Activated CD4-positive, alpha-beta memory T cell treated with anti-CD3 and anti-CD28 coated beads, Interleukin-2, amount 10 ng/mL, durations not matched to agents 7 days and 5 days (primary cell): ENCODE results near the gene ZBED1. TPM values are rescaled to one million over a fixed set of nuclear protein-coding genes. Genes with fewer than 3 reads are reported as not detected.
"Not testable (repeated sequence)": the region's sequence is repeated elsewhere in the genome, so short reads cannot be mapped to it uniquely, and the experiment has no call there.

Experiments used
- CTCF ChIA-PET: fragments of 350-600 bp; sonication (Branson Sonifier 250); formaldehyde crosslinking; loops from one replicate; lab custom pipeline; 2021; ENCODE audit warnings: antibody characterized with exemption, inconsistent platforms; lab: Charles Lee
- POLR2A ChIA-PET: fragments of 350-600 bp; sonication (Branson Sonifier 250); formaldehyde crosslinking; loops from one replicate; lab custom pipeline; 2021; ENCODE audit warnings: antibody characterized with exemption; lab: Charles Lee
- DNase-seq: peaks from one replicate; pipeline ENCODE4 v3.0.0-alpha.2; 2020
- H3K27ac Mint-ChIP-seq: one replicate; pipeline ENCODE4 v1.8.0; 2021; ENCODE audit warnings: mild to moderate bottlenecking, mixed read lengths
- H3K27me3 Mint-ChIP-seq: one replicate; pipeline ENCODE4 v1.8.0; 2021; ENCODE audit warnings: mixed read lengths
- H3K36me3 Mint-ChIP-seq: one replicate; pipeline ENCODE4 v1.8.0; 2021; ENCODE audit warnings: low read depth, mixed read lengths
- H3K4me1 Mint-ChIP-seq: one replicate; pipeline ENCODE4 v1.8.0; 2021; ENCODE audit warnings: mixed read lengths
- H3K4me3 Mint-ChIP-seq: one replicate; pipeline ENCODE4 v1.8.0; 2021; ENCODE audit warnings: mild to moderate bottlenecking, mixed read lengths
- H3K9me3 Mint-ChIP-seq: one replicate; pipeline ENCODE4 v1.8.0; 2021; ENCODE audit warnings: mixed read lengths
- total RNA-seq, 2 experiments: library from RNA; stranded (reverse); gene quantifications; one replicate each; pipeline ENCODE4 v1.2.3, GENCODE V29; 2021

ZBED1 gene
- total RNA-seq, 2 experiments from 2014 or later: 29.6 to 31.0 TPM

GRCh38 chrX:2471641-2472040, 29.1 kb downstream of the ZBED1 start:
- H3K36me3 Mint-ChIP-seq: peaks cover 4% of the 10 kb centered on the region
- H3K4me1 Mint-ChIP-seq: no peaks in the 10 kb centered on the region
- no peak overlapping the region for H3K4me3 Mint-ChIP-seq
- H3K27ac Mint-ChIP-seq: no peak overlapping the region
- ChIA-PET POLR2A (no interaction called here), CTCF (no interaction called here)
- H3K9me3 Mint-ChIP-seq: peaks cover 9% of the 10 kb centered on the region
- no peak for DNase-seq
- H3K27me3 Mint-ChIP-seq: no peaks in the 10 kb centered on the region

GRCh38 chrX:2471126-2471525, 29.6 kb downstream of the ZBED1 start:
- CTCF ChIA-PET, H3K36me3 Mint-ChIP-seq, H3K4me3 Mint-ChIP-seq, H3K27ac Mint-ChIP-seq, H3K4me1 Mint-ChIP-seq, H3K27me3 Mint-ChIP-seq, H3K9me3 Mint-ChIP-seq, POLR2A ChIA-PET, DNase-seq: not testable (repeated sequence)

GRCh38 chrX:2469852-2470251, 30.9 kb downstream of the ZBED1 start:
- H3K36me3 Mint-ChIP-seq, H3K9me3 Mint-ChIP-seq, H3K27me3 Mint-ChIP-seq, CTCF ChIA-PET, H3K27ac Mint-ChIP-seq, DNase-seq, H3K4me3 Mint-ChIP-seq, POLR2A ChIA-PET, H3K4me1 Mint-ChIP-seq: not testable (repeated sequence)

- Mint-ChIP-seq H3K9me3 (peaks cover 9% of the 10 kb centered on the region), H3K27ac (no peak overlapping the region), H3K4me3 (no peak overlapping the region), H3K4me1 (no peaks in the 10 kb centered on the region), H3K27me3 (no peaks in the 10 kb centered on the region), H3K36me3 (peaks cover 4% of the 10 kb centered on the region)
- no peak for DNase-seq
- CTCF ChIA-PET: no interaction called here
- POLR2A ChIA-PET: no interaction called here
Observed at GRCh38 chrX:2469196-2469685, 31.5 kb downstream of the ZBED1 start.

GRCh38 chrX:2468261-2469195, 32.2 kb downstream of the ZBED1 start:
- no peak overlapping the region for H3K4me3 Mint-ChIP-seq
- CTCF ChIA-PET: no interaction called here

GRCh38 chrX:2466876-2467656, 33.7 kb downstream of the ZBED1 start:
- H3K27ac Mint-ChIP-seq: no peak overlapping the region
- ChIA-PET POLR2A (no interaction called here), CTCF (no interaction called here)
- H3K36me3 Mint-ChIP-seq: peaks cover 4% of the 10 kb centered on the region
- H3K27me3 Mint-ChIP-seq: no peaks in the 10 kb centered on the region
- no peak overlapping the region for H3K4me3 Mint-ChIP-seq
- H3K9me3 Mint-ChIP-seq: peaks cover 9% of the 10 kb centered on the region
- H3K4me1 Mint-ChIP-seq: no peaks in the 10 kb centered on the region
- DNase-seq: no peak

More at GRCh38 chrX:2468261-2469195, 32.2 kb downstream of the ZBED1 start:
- Mint-ChIP-seq H3K27me3 (no peaks in the 10 kb centered on the region), H3K9me3 (peaks cover 9% of the 10 kb centered on the region), H3K4me1 (no peaks in the 10 kb centered on the region), H3K36me3 (peaks cover 4% of the 10 kb centered on the region), H3K27ac (no peak overlapping the region)
- DNase-seq: no peak
- POLR2A ChIA-PET: no interaction called here

GRCh38 chrX:2464677-2465166, 36.1 kb downstream of the ZBED1 start:
- H3K36me3 Mint-ChIP-seq: peaks cover under 1% of the 10 kb centered on the region

GRCh38 chrX:2463973-2464676, 36.7 kb downstream of the ZBED1 start:
- POLR2A ChIA-PET: no interaction called here
- H3K27ac Mint-ChIP-seq: no peak overlapping the region
- H3K4me1 Mint-ChIP-seq: no peaks in the 10 kb centered on the region
- no peaks in the 10 kb centered on the region for H3K27me3 Mint-ChIP-seq
- H3K4me3 Mint-ChIP-seq: no peak overlapping the region
- no peak for DNase-seq
- no peaks in the 10 kb centered on the region for H3K9me3 Mint-ChIP-seq
- no peaks in the 10 kb centered on the region for H3K36me3 Mint-ChIP-seq
- CTCF ChIA-PET: no interaction called here

More at GRCh38 chrX:2464677-2465166, 36.1 kb downstream of the ZBED1 start:
- no peak for DNase-seq
- Mint-ChIP-seq H3K4me3 (no peak overlapping the region), H3K27me3 (no peaks in the 10 kb centered on the region), H3K9me3 (peaks cover 4% of the 10 kb centered on the region), H3K4me1 (no peaks in the 10 kb centered on the region), H3K27ac (no peak overlapping the region)
- POLR2A ChIA-PET: no interaction called here
- CTCF ChIA-PET: no interaction called here

- POLR2A ChIA-PET: not testable (repeated sequence)
Observed at GRCh38 chrX:2463481-2463880, 37.3 kb downstream of the ZBED1 start.

GRCh38 chrX:2462780-2463179, 38.0 kb downstream of the ZBED1 start:
- Mint-ChIP-seq H3K9me3 (peaks cover 3% of the 10 kb centered on the region), H3K36me3 (no peaks in the 10 kb centered on the region), H3K27me3 (no peaks in the 10 kb centered on the region), H3K4me1 (no peaks in the 10 kb centered on the region), H3K27ac (no peak overlapping the region), H3K4me3 (no peak overlapping the region)
- no peak for DNase-seq
- CTCF ChIA-PET: no interaction called here
- POLR2A ChIA-PET: no interaction called here

More at GRCh38 chrX:2463481-2463880, 37.3 kb downstream of the ZBED1 start:
- H3K4me3 Mint-ChIP-seq, H3K9me3 Mint-ChIP-seq, DNase-seq, CTCF ChIA-PET, H3K4me1 Mint-ChIP-seq, H3K36me3 Mint-ChIP-seq, H3K27ac Mint-ChIP-seq, H3K27me3 Mint-ChIP-seq: not testable (repeated sequence)

- no peak for DNase-seq
- Mint-ChIP-seq H3K27me3 (no peaks in the 10 kb centered on the region), H3K27ac (no peak overlapping the region), H3K36me3 (no peaks in the 10 kb centered on the region), H3K9me3 (peaks cover 3% of the 10 kb centered on the region), H3K4me3 (no peak overlapping the region), H3K4me1 (no peaks in the 10 kb centered on the region)
- ChIA-PET POLR2A (no interaction called here), CTCF (no interaction called here)
Observed at GRCh38 chrX:2462074-2462473, 38.7 kb downstream of the ZBED1 start.

- no peaks in the 10 kb centered on the region for H3K36me3 Mint-ChIP-seq
- DNase-seq: no peak
- peaks cover 3% of the 10 kb centered on the region for H3K9me3 Mint-ChIP-seq
- POLR2A ChIA-PET: no interaction called here
- H3K27me3 Mint-ChIP-seq: no peaks in the 10 kb centered on the region
- H3K27ac Mint-ChIP-seq: no peak overlapping the region
- CTCF ChIA-PET: no interaction called here
- no peak overlapping the region for H3K4me3 Mint-ChIP-seq
- no peaks in the 10 kb centered on the region for H3K4me1 Mint-ChIP-seq
Observed at GRCh38 chrX:2461711-2462016, 39.1 kb downstream of the ZBED1 start.
